Stimulated activated naive CD8-positive, alpha-beta T cell treated with anti-CD3 and anti-CD28 coated beads, Interleukin-15, Interleukin-2, amounts not matched to agents 100 ng/mL and 50 ng/mL, for 24 hours (primary cell): ENCODE results near the gene LUZP4.
"Not testable (repeated sequence)": the region's sequence is repeated elsewhere in the genome, so short reads cannot be mapped to it uniquely, and the experiment has no call there.

Source experiments
- H3K27ac Mint-ChIP-seq: one replicate; pipeline ENCODE4 v1.8.0; 2021; ENCODE audit warnings: mild to moderate bottlenecking, mixed read lengths
- H3K27me3 Mint-ChIP-seq: one replicate; pipeline ENCODE4 v1.8.0; 2021; ENCODE audit warnings: mixed read lengths
- H3K36me3 Mint-ChIP-seq: one replicate; pipeline ENCODE4 v1.8.0; 2021; ENCODE audit warnings: low read depth, mixed read lengths
- H3K4me1 Mint-ChIP-seq: one replicate; pipeline ENCODE4 v1.8.0; 2021; ENCODE audit warnings: low read depth, mixed read lengths
- H3K4me3 Mint-ChIP-seq: one replicate; pipeline ENCODE4 v1.8.0; 2021; ENCODE audit warnings: mild to moderate bottlenecking, mixed read lengths
- H3K9me3 Mint-ChIP-seq: one replicate; pipeline ENCODE4 v1.8.0; 2021; ENCODE audit warnings: mixed read lengths

Gene LUZP4

DNA sequence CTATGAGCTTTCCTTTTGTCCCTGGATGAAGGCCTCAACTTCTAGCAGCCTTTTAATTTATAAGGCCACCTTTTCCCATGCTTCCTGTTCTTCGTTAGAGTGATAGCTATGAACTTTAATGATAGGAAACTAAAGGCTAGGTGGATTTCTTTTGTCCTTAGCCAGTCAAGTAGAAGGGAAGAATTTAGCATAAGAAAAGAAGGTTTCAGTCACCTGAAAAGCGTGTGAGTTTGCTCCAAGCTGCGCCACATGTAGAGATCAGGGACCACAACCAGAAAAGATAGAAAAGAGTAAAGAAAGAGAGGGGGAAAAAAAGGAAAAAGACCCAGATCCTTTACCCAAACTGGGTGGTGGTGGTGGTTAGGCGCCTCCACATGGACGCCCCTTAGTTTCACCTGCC is 28.6 kb downstream of the LUZP4 start:
- Mint-ChIP-seq H3K27me3 (no peaks in the 10 kb centered on the region), H3K4me1 (no peaks in the 10 kb centered on the region), H3K36me3 (no peaks in the 10 kb centered on the region), H3K9me3 (no peaks in the 10 kb centered on the region), H3K4me3 (no peak overlapping the region), H3K27ac (no peak overlapping the region)

DNA sequence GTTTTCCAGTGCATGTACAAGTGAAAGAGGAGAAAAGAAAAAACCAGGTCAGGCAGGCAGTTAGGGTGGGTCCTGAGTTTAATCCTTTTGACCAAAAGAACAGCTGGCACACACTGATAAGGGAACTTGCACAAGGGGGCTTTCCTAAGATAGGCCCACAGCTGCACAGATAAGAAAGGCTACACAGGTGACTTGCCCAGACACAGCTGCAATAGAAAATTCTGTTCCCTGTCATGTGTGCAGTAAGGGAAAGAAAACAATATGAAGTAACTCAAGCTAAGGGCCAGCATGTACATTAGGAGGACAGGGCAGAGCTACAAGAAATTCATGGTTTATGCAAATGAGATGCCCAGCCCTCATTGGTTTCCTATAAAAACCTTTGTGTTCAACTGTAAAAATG is 32.9 kb downstream of the LUZP4 start:
- H3K9me3 Mint-ChIP-seq: no peaks in the 10 kb centered on the region
- H3K4me1 Mint-ChIP-seq: no peaks in the 10 kb centered on the region
- H3K27me3 Mint-ChIP-seq: no peaks in the 10 kb centered on the region
- H3K36me3 Mint-ChIP-seq: no peaks in the 10 kb centered on the region
- H3K4me3 Mint-ChIP-seq: no peak overlapping the region
- no peak overlapping the region for H3K27ac Mint-ChIP-seq

DNA sequence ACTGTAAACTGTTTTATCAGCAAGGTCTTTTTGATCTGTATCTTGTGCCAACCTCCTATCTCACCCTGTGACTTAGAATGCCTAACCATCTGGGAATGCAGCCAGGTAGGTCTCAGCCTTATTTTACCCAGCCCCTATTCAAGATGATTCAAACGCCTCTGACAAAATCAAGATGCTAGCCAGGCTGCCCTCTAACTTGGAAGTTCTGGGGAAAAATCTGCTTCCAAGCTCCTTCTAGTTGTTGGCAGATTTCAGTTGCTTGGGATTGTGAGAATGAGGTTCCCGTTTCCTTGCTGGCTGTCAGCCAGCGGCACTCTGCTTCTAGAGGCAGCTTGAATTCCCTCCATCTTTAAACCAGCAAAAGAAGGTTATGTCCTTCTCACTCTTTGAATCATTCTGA is 34.7 kb downstream of the LUZP4 start:
- no peak overlapping the region for H3K27ac Mint-ChIP-seq
- H3K4me3 Mint-ChIP-seq: no peak overlapping the region
- H3K27me3 Mint-ChIP-seq: no peaks in the 10 kb centered on the region
- H3K36me3 Mint-ChIP-seq: no peaks in the 10 kb centered on the region
- no peaks in the 10 kb centered on the region for H3K9me3 Mint-ChIP-seq
- H3K4me1 Mint-ChIP-seq: no peaks in the 10 kb centered on the region

DNA sequence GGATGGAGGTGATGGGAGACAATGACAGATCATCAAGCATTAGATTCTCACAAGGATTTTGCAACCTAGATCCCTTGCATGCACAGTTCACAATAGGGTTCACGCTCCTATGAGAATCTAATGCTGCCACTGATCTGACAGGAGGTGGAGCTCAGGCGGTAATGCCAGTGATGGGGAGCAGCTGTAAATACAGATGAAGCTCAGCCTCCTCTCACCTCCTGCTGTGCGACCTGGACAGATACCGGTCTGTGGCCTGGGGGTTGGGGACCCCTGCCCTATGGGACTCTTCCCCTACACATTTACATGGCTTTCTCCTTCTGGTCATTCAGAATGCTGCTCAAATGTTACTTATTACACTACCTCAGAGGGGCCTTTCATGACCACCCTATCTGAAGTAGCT is 39.8 kb downstream of the LUZP4 start:
- not testable (repeated sequence) for H3K4me3 Mint-ChIP-seq, H3K4me1 Mint-ChIP-seq, H3K9me3 Mint-ChIP-seq, H3K27ac Mint-ChIP-seq, H3K36me3 Mint-ChIP-seq, H3K27me3 Mint-ChIP-seq

DNA sequence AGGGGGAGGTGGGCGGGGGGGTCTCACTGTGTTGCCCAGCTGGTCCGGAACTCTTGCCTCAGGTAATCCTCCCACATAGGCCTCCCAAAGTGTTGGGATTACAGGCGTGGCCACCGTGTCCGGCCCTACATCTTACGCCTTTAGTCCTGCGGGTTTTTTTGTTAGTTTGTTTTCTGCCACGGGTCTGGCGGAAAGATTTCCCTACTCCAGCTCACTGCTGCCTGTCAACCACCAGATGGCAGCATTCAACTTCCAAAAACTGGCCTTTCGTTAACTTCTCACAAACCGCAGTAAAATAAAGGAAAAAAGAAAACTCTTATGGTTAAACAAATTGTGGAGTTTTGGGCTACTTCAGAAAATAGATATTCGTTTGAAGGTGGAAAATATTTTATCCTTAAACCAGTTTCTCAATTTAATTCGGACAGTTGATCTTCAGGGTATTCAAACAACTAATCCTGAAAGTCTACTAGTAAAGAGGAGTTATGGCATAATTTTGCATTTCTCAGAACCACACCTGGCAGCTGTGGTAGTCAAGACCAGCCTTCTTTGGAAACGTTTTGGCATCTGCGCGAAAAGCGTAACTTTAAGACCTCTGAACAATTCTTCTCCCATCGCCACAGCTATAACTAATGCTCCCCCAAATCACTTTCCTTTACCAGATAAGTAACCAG is 41.1 kb downstream of the LUZP4 start:
- Mint-ChIP-seq H3K36me3 (no peaks in the 10 kb centered on the region), H3K4me1 (no peaks in the 10 kb centered on the region), H3K27me3 (no peaks in the 10 kb centered on the region), H3K9me3 (no peaks in the 10 kb centered on the region), H3K4me3 (no peak overlapping the region), H3K27ac (no peak overlapping the region)

DNA sequence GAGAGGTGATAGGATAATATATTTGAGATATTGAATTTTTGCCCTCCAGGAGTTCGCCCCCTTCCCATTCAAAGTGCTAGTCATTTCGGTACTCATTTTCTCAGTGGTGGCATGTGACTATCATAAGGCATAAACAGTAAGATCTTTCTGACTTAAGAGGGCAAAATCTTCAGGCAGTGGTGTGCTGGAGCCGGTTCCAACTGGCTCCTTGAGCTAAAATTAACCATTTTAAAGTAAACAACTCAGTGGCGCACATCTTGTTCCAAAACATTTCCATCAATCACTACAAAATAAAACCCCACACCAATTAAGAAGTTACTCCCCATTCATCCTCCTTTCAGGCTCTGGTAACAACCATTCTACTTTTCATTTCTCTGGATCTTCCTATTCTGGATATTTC is 43.3 kb downstream of the LUZP4 start:
- no peaks in the 10 kb centered on the region for H3K4me1 Mint-ChIP-seq
- H3K9me3 Mint-ChIP-seq: no peaks in the 10 kb centered on the region
- H3K4me3 Mint-ChIP-seq: no peak overlapping the region
- H3K27me3 Mint-ChIP-seq: no peaks in the 10 kb centered on the region
- no peak overlapping the region for H3K27ac Mint-ChIP-seq
- no peaks in the 10 kb centered on the region for H3K36me3 Mint-ChIP-seq

DNA sequence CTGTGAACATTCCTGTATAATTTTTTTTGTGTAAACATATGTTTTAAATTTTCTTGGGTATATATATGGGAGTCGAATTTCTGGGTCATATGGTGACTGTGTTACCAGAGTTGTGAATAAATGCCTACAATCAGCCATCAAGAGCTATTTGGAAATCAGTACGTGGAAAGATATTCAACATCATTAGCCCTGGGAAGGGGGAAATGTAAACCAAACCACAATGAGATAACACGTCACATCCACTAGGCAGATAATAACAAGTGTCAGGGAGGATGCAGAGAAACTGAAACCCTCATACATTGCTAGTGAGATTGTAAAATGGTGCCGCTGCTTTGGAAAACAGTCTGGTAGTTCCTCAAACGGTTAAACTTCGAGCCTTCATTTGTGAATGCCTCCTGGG is 43.9 kb downstream of the LUZP4 start:
- no peak overlapping the region for H3K27ac Mint-ChIP-seq
- H3K4me1 Mint-ChIP-seq: no peaks in the 10 kb centered on the region
- H3K9me3 Mint-ChIP-seq: no peaks in the 10 kb centered on the region
- no peaks in the 10 kb centered on the region for H3K36me3 Mint-ChIP-seq
- no peaks in the 10 kb centered on the region for H3K27me3 Mint-ChIP-seq
- H3K4me3 Mint-ChIP-seq: no peak overlapping the region

DNA sequence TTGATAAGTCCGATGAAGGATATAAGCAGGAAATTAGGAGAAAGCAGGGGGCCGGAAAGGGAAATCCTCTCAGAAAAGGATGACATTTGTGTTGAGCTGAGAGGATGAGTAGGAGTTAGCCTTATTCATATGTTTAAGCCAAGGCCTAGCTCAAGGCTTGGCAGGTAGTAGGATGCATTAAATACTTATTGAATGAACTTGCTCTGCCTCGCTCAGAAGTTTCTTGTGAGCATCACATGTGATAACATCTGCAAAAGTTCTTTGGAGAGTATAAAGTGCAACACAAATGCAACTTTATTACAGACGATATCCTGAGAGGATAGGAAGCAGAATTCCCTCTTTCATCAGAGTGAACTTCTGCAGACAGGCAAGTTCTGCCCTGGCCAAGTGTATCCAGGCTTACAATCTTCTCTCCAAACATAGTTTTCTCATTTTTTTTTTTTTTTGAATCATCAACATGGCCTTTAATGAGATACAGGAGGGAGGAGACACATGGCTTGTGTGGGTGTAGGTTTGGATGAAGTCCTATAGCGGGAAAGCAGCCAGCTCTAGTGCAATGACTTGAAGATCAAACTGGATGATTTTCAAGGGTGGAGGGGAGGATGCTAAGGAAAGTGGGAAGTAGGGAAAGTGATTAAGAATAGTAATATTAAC is 48.1 kb downstream of the LUZP4 start:
- H3K4me3 Mint-ChIP-seq: no peak overlapping the region
- no peaks in the 10 kb centered on the region for H3K36me3 Mint-ChIP-seq
- no peaks in the 10 kb centered on the region for H3K4me1 Mint-ChIP-seq
- H3K27me3 Mint-ChIP-seq: no peaks in the 10 kb centered on the region
- no peaks in the 10 kb centered on the region for H3K9me3 Mint-ChIP-seq
- H3K27ac Mint-ChIP-seq: no peak overlapping the region

DNA sequence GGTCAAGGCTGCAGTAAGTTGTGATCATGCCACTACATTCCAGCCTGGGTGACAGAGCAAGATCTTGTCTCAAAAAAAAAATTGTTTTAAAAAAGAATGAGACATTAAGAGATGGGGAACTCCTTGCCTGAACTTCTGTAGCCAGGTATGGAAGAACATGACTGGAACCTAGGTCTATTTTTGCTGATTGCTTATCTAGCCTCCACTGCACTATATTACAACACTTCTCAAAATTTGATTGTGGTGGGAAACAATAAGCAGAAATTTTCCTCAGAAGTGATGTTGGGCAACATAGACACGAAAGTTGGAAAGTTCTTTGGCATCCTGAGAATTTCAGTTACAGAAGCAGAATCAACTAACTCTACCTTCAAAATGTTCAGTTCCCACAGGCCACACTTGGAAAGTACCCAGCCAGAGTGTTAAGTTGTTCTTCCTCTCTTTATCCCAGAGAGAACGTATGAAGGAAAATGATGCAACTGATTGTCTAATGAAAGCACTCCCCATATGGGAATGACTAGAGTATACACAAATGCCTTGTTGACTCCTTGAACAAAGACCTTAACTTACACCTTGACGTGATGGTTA is 50.0 kb downstream of the LUZP4 start:
- H3K4me3 Mint-ChIP-seq: no peak overlapping the region
- no peaks in the 10 kb centered on the region for H3K4me1 Mint-ChIP-seq
- no peak overlapping the region for H3K27ac Mint-ChIP-seq
- no peaks in the 10 kb centered on the region for H3K36me3 Mint-ChIP-seq
- no peaks in the 10 kb centered on the region for H3K9me3 Mint-ChIP-seq
- no peaks in the 10 kb centered on the region for H3K27me3 Mint-ChIP-seq

DNA sequence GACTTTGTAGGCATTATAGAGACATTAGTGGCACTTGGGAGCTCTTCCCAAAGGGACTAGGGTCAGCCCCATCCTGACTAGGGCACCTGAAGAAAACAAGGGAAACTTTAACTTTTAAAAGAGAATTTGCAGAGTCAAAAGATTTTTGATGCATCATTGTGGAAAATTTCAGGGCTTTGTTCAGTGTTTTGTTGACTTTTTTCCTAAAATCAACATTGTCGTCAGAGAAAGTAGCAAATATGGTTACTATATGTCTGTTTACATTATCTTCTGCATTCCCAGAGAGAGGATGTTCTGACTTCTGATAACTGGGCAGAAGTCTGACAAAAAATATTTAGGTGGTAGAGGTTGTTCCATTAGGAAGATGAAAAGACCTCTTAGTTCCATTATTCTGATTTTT is 51.9 kb downstream of the LUZP4 start:
- no peaks in the 10 kb centered on the region for H3K9me3 Mint-ChIP-seq

DNA sequence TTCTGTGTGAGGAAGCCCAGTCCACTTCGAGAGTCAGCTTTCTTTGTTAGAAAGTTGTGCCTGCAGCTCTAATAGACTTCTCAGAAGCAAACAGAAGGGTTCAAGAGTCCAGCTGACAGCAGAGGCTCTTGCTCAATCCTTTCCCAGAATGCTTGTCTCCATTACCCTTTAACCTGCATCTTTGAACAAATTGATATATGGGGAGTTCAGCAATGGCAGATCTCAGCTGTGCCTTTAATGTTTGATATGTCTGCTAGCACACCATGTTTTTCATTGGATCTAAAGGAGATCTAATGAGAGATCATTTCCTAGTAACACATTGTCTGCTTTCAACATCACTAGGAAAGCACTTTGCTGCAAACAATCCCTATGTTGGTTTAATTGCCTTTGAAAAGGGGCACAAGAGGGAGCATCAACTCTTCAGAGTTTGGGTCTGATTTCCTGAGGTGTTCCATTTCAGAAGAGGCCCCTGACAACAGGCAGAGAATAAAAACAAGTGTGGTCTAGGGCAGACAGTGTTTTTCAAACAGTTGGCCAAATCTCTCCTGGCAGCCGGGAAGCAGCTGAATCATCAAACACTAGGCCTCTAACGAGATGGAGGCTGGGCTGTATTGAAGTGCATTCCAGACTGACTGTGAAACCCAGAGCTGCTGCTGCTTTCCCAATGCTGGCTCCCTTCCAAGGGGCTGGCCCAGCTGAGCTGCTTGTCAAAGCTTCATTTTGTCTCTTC is 55.5 kb downstream of the LUZP4 start:
- H3K4me1 Mint-ChIP-seq: no peaks in the 10 kb centered on the region
- no peak overlapping the region for H3K27ac Mint-ChIP-seq
- no peaks in the 10 kb centered on the region for H3K9me3 Mint-ChIP-seq
- H3K36me3 Mint-ChIP-seq: no peaks in the 10 kb centered on the region
- H3K27me3 Mint-ChIP-seq: no peaks in the 10 kb centered on the region
- H3K4me3 Mint-ChIP-seq: no peak overlapping the region

More for the DNA sequence above, 51.9 kb downstream of the LUZP4 start:
- Mint-ChIP-seq H3K27me3 (no peaks in the 10 kb centered on the region), H3K4me1 (no peaks in the 10 kb centered on the region), H3K27ac (no peak overlapping the region), H3K4me3 (no peak overlapping the region), H3K36me3 (no peaks in the 10 kb centered on the region)

DNA sequence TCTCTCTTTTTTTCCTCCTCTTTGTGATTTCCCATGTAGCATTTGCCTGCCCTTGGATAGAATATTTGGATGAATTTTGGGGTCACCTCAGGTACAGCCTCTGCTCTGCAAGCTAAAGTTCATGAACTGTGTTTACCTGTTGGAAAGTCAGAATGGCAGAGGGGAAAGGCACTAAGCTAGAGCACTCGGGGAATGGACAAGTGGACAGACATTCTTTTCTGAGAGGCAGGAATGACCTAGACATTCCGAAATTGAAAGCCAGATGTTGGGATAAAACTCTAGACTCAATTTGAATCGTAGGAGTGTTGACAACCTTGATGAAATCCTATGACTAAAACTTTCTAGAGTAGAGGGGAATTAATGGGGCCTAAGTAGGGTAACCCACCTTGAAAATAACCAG is 56.1 kb downstream of the LUZP4 start:
- Mint-ChIP-seq H3K27ac (no peak overlapping the region), H3K27me3 (no peaks in the 10 kb centered on the region), H3K9me3 (no peaks in the 10 kb centered on the region), H3K4me1 (no peaks in the 10 kb centered on the region), H3K36me3 (no peaks in the 10 kb centered on the region), H3K4me3 (no peak overlapping the region)

DNA sequence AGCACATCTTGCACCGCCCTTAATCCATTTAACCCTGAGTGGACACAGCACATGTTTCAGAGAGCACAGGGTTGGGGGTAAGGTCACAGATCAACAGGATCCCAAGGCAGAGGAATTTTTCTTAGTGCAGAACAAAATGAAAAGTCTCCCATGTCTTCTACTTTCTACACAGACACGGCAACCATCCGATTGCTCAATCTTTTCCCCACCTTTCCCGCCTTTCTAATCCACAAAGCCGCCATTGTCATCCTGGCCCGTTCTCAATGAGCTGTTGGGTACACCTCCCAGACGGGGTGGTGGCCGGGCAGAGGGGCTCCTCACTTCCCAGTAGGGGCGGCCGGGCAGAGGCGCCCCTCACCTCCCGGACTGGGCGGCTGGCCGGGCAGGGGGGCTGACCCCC is 57.2 kb downstream of the LUZP4 start:
- H3K4me3 Mint-ChIP-seq, H3K27me3 Mint-ChIP-seq, H3K4me1 Mint-ChIP-seq, H3K27ac Mint-ChIP-seq, H3K36me3 Mint-ChIP-seq, H3K9me3 Mint-ChIP-seq: not testable (repeated sequence)

DNA sequence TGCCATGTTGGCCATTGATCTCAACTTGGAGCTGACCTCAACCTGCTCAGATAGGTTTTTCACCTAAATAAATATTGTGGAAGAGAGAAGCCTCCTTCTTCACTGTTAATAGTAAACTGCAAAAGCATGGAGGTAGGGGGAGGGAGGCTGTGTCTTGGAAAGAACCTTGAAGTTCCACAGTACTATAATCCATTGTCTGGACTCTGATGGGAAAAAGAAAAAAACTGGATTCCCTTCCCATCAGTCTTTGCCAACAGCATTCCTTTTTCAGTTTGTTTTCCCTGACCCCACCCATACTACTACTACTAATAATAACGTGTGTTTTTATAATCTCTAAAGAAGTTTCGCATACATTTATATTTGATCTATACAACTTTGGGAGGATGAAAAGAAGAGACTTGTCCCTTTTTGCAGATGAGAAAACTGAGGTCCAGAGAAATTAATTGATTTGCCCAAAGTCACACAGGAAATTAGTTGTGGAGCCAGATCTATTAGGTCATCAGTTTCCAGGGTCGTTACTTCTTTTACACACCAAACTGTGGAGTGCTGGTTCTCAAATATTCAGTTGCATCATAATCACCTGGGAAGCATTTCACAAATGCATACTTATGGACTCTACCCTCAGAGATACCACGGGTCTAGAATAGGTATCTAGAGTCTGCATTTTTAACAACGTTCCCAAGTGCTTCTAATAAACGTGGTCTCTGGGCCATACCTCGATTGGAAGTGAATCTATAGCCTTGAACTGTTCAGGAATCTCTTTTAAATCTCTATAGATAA is 59.1 kb downstream of the LUZP4 start:
- Mint-ChIP-seq H3K4me3 (no peak overlapping the region), H3K27ac (no peak overlapping the region), H3K27me3 (no peaks in the 10 kb centered on the region), H3K36me3 (no peaks in the 10 kb centered on the region), H3K4me1 (no peaks in the 10 kb centered on the region), H3K9me3 (no peaks in the 10 kb centered on the region)
